Esophagus (tissue), 2 donors: ENCODE measurements around the gene NCOA3. TPM values are rescaled to one million over a fixed set of nuclear protein-coding genes. Genes with fewer than 3 reads are reported as not detected.

Experiments used
- H3K27ac ChIP-seq, 2 donors: one replicate each; pipeline ENCODE4 v1.5.1; 2013; ENCODE audit warnings: low read depth in 2 of 2, mild to moderate bottlenecking in 2 of 2, inconsistent platforms in 1 of 2, low read length in 1 of 2, moderate library complexity in 1 of 2
- H3K27me3 ChIP-seq, 2 donors: one replicate each; pipeline ENCODE4 v1.6.1; 2013; ENCODE audit warnings: low read length in 2 of 2, control low read depth in 1 of 2, mild to moderate bottlenecking in 1 of 2; ENCODE audit not compliant: insufficient read depth in 2 of 2, control insufficient read depth in 1 of 2
- H3K36me3 ChIP-seq, 2 donors: one replicate each; pipeline ENCODE4 v1.6.1; 2013; ENCODE audit warnings: low read length in 1 of 2; ENCODE audit not compliant: control insufficient read depth in 2 of 2, insufficient read depth in 2 of 2
- H3K4me1 ChIP-seq, 2 donors: one replicate each; pipeline ENCODE4 v1.6.1; 2013; ENCODE audit warnings: low read length in 1 of 2; ENCODE audit not compliant: control insufficient read depth in 2 of 2, insufficient read depth in 2 of 2
- H3K4me3 ChIP-seq, 2 donors: one replicate each; pipeline ENCODE4 v1.5.1; 2013; ENCODE audit warnings: low read length in 2 of 2, mild to moderate bottlenecking in 2 of 2, low read depth in 1 of 2, moderate library complexity in 1 of 2
- H3K9me3 ChIP-seq, 2 donors: one replicate each; pipeline ENCODE4 v1.6.1; 2013; ENCODE audit warnings: mild to moderate bottlenecking in 2 of 2, low read depth in 1 of 2, low read length in 1 of 2, moderate library complexity in 1 of 2; ENCODE audit not compliant: control insufficient read depth in 2 of 2, insufficient read depth in 1 of 2
- WGBS, 2 donors: extraction: QIAGEN DNeasy Blood & Tissue Kit; methylation state at CpG; one replicate each; pipeline ENCODE4 v1.1.7; 2013; 5-methylcytosine and 5-hydroxymethylcytosine counted together
- polyA plus RNA-seq, 2 donors: library from polyadenylated mRNA; stranded (reverse); fragments of 200-250 nt; gene quantifications; one replicate each; pipeline ENCODE4 v1.2.3, GENCODE V29; 2013
- donor health status: healthy with polysubstance abuse.
- donor health status: Bipolar disorder and iron deficiency.

Gene NCOA3
- polyA plus RNA-seq, 2 donors: 7.2 to 7.8 TPM

DNA sequence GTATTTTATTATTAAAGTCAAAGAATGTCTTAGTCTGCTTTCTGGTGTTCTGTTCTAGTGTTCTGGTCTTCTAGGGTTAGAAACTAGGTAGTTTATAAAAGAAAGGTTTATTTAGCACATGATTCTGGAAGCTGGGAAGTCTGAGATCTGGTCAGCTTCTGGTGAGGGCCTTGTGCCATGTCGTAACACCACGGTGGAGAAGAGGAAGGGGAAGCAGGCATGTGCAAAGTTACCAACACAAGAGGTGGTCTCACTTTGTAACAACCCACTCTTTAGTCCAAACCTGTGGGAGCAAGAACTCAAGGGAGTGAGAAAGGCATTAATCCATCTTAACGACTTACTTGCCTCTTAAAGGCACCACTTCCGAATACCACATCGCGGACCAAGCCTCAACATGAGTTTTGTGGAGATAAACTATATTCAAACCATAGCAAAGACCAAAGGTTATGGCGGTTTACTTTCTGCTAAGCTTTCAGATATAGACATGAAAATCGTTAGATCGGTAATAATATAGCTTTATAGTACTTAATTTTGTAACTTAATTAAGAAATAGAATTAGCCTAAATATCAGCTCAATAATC lies 99.4 kb downstream of the NCOA3 start:
- Histone ChIP-seq H3K27me3 (no peaks in the 10 kb centered on the region), H3K36me3 (no peaks in the 10 kb centered on the region), H3K27ac (no peak overlapping the region), H3K9me3 (peaks cover 0 to 2% of the 10 kb centered on the region in 2 donors), H3K4me3 (no peak overlapping the region), H3K4me1 (no peaks in the 10 kb centered on the region)
- 87 to 89% methylated on average over 9 of the region's 9 CpGs for WGBS, 2 donors

DNA sequence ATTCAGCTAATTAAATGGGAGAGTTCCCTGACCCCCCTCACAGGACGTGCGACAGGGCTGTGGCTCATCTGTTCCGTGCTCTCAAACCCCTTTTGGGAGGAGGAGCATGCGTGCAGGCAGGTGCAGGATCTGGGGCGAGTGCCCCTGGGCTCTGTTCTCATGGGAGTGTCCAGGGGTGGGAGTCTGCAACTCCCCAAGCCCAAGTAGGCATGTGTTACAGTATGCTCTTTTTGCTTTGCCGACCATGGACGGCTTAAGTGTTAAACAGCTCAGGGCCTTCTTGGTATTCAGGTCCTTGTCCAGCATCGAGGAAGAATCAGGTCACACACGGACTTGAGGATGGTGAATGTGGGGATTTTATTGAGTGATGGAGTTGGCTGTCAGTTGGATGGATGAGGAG lies 101.6 kb downstream of the NCOA3 start:
- 97 to 99% methylated on average over 9 of the region's 9 CpGs for WGBS, 2 donors
- Histone ChIP-seq H3K27me3 (no peaks in the 10 kb centered on the region), H3K4me1 (no peaks in the 10 kb centered on the region), H3K27ac (no peak overlapping the region), H3K36me3 (no peaks in the 10 kb centered on the region), H3K4me3 (no peak overlapping the region), H3K9me3 (peaks cover 0 to 2% of the 10 kb centered on the region in 2 donors)

DNA sequence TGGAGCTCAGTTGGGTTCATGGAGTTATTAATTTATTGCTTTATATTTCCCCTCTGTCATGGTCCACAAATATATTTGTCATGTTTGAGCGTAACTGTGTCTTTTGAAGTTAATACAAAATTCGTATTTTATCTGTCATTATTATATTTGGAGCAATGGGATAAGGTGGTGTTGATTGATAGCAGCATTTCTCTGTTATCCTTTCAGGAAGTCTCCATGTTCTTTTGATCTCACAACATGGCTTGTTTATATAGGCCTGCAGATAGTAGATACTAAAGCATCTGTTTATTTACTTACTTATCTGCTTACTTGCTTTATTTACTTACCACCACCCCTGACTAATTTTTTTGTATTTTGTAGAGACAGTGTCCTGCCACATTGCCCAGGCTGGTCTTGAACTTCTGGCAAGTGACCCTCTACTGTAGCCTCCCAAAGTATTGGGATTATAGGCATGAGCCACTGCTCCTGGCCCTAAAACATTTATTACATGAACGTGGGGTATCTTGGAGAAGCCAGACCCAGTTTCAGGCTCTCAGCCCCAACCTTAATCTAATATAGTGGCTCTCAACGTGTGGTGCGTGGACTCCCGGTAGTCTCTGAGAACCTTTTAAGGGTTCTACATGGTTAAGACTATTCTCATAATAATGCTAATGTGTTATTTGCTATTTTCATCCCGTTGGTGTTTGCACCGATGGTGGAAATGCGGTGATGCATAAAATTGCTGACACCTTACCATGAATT lies 104.2 kb downstream of the NCOA3 start:
- 87 to 88% methylated on average over 9 of the region's 9 CpGs for WGBS, 2 donors
- Histone ChIP-seq H3K9me3 (peaks cover 0 to 2% of the 10 kb centered on the region in 2 donors), H3K27ac (no peak overlapping the region), H3K4me1 (no peaks in the 10 kb centered on the region), H3K27me3 (no peaks in the 10 kb centered on the region), H3K4me3 (no peak overlapping the region), H3K36me3 (no peaks in the 10 kb centered on the region)

DNA sequence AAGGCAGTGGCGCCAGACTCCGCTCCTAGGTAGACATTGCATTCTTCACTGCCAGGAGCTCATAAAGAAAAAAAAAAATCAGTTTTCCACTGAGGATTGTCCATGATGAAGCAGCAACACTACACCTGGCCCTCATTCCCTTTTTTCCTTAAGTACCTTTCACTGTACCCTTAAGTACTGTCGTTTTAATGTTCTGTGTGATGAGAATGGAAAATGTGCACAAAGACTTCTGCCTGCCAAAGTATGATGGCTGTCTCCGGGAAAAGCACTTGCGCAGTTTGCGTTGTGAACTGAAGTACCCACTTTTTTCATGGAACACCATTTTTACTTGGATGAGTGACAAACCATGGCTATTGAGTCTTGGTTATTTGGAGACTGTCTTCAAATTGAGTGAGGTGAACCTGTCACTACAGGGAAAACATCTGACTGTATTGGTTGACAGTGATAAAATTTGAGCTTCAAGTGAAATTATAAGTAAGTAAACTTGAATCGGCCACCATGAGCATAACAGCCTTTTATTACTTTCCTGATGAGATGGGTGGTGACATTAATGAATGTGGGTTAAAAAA lies 104.8 kb downstream of the NCOA3 start:
- Histone ChIP-seq H3K27me3 (no peaks in the 10 kb centered on the region), H3K4me1 (no peaks in the 10 kb centered on the region), H3K4me3 (no peak overlapping the region), H3K36me3 (no peaks in the 10 kb centered on the region), H3K27ac (no peak overlapping the region), H3K9me3 (peaks cover 0 to 2% of the 10 kb centered on the region in 2 donors)
- 95 to 96% methylated on average over 7 of the region's 7 CpGs for WGBS, 2 donors

DNA sequence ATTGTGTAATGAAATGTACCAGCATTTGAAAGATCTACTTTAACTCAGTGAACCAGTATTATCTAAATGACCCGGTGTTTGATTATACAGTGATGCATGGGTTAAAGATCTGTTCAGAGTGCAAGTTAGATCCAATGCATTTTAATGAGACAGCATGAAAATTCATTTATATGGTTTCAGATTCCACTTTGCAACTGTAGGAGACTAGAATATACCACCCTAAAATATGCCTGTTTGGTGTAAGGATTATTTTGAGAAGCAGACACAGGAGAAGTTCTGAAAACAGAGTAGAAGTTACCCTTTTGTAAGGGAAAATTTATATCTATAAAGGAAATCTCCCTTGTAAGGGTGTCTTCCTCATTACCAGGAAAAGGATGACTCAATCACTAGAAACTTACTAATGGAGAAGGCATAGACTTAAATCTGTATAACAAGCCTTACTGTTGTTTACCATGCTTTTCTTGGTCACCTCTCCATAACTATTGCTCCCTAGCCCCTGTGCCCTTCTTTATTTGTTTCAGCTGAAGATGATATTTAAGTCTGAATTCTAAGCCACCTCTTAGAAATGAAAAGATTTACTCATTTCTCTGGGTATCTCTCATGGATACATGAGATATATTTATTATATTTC lies 105.4 kb downstream of the NCOA3 start:
- Histone ChIP-seq H3K4me1 (no peaks in the 10 kb centered on the region), H3K27ac (no peak overlapping the region), H3K4me3 (no peak overlapping the region), H3K36me3 (no peaks in the 10 kb centered on the region), H3K9me3 (peaks cover 0 to 2% of the 10 kb centered on the region in 2 donors), H3K27me3 (no peaks in the 10 kb centered on the region)
- WGBS, 2 donors: 73 to 77% methylated on average over 1 of the region's 1 CpG

DNA sequence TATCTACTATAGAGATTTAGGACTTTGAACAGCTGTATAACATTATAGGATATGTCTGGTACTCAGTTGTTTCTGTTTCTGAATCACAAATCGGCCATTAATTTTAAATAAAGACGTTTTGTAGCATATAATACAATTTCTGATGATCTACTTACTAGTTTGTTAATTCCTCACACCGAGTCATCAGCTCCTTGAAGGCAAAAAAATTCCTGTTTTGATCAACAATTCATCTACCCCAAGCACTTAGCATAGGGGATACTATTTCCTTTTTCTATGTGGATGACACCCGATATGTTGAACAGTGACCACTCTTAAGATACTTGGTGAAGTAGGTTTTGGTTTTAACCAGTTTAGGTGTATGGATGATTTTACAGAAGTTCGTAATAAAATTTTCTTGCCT lies 107.3 kb downstream of the NCOA3 start:
- H3K4me1 ChIP-seq: no peaks in the 10 kb centered on the region
- no peaks in the 10 kb centered on the region for H3K27me3 ChIP-seq
- 87 to 88% methylated on average over 5 of the region's 5 CpGs for WGBS, 2 donors
- H3K27ac ChIP-seq: no peak overlapping the region
- H3K4me3 ChIP-seq: no peak overlapping the region
- H3K36me3 ChIP-seq: no peaks in the 10 kb centered on the region
- H3K9me3 ChIP-seq: no peaks in the 10 kb centered on the region

DNA sequence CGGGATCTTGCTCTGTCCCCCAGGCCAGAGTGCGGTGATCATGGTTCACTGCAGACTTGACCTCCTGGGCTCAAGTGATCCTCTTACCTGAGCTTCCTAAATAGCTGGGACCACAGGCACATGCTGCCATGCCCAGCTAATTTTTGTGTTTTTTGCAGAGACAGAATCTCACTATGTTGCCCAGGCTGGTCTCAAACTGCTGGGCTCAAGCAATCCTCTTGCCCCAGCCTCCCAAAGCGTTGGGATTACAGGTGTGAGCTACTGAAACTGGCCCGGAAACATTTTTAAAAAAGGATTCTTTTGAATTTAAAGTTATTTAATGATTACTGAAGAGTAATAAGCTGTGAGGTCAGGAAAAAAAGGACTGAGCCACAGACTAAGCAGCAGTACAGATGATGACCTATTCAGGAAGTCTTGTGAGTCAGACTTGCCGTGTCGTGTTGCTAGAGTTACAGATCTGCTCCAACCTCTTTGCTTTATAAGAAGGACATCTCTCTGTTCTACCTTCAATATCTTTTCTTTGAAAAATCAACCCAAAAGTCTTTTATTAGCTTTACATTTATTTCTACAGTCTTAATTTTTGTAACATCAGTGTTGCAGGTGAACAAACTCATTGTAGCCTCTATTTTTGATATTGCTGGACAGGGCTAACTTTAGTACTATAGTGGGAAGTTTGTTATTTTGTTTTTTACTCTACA lies 108.7 kb downstream of the NCOA3 start:
- Histone ChIP-seq H3K4me3 (no peak overlapping the region), H3K27ac (peak overlapping the region; percentile 49 to 67), H3K9me3 (no peaks in the 10 kb centered on the region), H3K36me3 (no peaks in the 10 kb centered on the region), H3K27me3 (no peaks in the 10 kb centered on the region), H3K4me1 (no peaks in the 10 kb centered on the region)
- WGBS, 2 donors: 62 to 65% methylated on average over 6 of the region's 6 CpGs

DNA sequence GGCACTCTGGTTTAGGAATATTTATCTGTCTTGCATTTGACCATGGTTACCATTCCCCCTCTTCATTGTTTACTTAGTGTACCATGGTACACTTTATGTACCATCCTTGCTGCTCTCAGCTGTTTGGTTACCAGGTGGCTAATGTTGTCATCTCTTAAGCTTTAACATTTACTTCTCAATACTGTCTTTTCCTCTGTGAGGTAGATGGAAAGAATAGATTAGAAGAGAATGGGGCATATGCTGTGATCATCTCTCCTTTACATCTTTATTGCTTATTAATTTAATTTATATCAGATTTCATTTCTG lies 109.2 kb downstream of the NCOA3 start:
- H3K27ac ChIP-seq: no peak overlapping the region
- no peaks in the 10 kb centered on the region for H3K9me3 ChIP-seq
- no peaks in the 10 kb centered on the region for H3K4me1 ChIP-seq
- no peaks in the 10 kb centered on the region for H3K36me3 ChIP-seq
- no peaks in the 10 kb centered on the region for H3K27me3 ChIP-seq
- H3K4me3 ChIP-seq: no peak overlapping the region

DNA sequence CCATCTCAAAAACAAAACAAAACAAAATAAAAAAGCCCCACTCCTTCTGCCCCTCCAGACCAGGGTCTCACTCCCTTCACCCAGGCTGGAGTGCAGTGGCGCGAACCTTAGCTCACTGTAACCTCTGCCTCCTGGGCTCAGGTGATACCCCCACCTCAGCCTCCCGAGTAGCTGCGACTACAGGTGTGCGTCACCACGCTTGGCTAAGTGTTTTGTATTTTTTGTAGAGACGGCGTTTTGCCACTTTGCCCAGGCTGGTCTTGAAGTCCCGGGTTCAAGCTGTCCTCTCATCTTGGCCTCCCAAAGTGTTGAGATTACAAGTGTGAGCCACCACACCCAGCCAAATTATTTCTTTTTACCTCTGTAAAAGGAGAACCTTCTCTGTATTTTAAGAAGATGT lies 110.1 kb downstream of the NCOA3 start:
- Histone ChIP-seq H3K9me3 (no peaks in the 10 kb centered on the region), H3K4me3 (no peak overlapping the region), H3K4me1 (no peaks in the 10 kb centered on the region), H3K27ac (no peak overlapping the region), H3K36me3 (no peaks in the 10 kb centered on the region), H3K27me3 (no peaks in the 10 kb centered on the region)
- 96 to 98% methylated on average over 9 of the region's 9 CpGs for WGBS, 2 donors
